ENCODE data around the gene PVALEF.

The PVALEF gene

DNA sequence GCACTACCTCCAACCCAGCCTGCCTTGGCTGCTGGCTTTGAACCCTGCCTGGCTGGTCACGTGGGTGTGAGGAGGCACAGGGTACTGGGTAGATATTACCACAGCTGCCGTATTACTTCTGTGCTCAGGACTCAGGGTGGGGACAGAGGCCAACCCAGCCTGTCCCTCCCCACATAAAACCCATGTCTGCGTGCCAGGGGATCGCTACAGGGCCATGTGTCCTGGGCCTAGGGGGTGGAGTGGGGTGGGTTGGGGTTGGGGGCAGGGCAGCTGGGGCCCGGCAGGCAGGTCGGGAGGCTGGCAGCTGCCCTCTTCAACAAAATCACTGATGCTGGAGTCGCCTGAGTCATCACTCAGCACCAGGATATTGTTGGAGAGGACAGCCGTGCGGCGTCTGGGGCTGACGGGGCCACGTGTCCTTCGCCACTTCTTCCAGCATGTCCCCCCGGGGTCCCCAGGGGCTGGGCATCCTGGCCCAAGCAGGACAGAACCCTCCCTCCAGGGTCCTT lies 39.7 kb upstream of the PVALEF start:
- H3K4me3 Mint-ChIP-seq = no peak overlapping the region
- no peaks in the 10 kb centered on the region for H3K27me3 Mint-ChIP-seq (ENCODE audit: low read depth)
- no peaks in the 10 kb centered on the region for H3K36me3 Mint-ChIP-seq (ENCODE audit: low read depth)
- no peaks in the 10 kb centered on the region for H3K4me1 Mint-ChIP-seq (ENCODE audit: low read depth)
- H3K9me3 Mint-ChIP-seq = no peaks in the 10 kb centered on the region
- no peak for DNase-seq (ENCODE audit: low spot score)
- no peak overlapping the region for H3K27ac Mint-ChIP-seq

DNA sequence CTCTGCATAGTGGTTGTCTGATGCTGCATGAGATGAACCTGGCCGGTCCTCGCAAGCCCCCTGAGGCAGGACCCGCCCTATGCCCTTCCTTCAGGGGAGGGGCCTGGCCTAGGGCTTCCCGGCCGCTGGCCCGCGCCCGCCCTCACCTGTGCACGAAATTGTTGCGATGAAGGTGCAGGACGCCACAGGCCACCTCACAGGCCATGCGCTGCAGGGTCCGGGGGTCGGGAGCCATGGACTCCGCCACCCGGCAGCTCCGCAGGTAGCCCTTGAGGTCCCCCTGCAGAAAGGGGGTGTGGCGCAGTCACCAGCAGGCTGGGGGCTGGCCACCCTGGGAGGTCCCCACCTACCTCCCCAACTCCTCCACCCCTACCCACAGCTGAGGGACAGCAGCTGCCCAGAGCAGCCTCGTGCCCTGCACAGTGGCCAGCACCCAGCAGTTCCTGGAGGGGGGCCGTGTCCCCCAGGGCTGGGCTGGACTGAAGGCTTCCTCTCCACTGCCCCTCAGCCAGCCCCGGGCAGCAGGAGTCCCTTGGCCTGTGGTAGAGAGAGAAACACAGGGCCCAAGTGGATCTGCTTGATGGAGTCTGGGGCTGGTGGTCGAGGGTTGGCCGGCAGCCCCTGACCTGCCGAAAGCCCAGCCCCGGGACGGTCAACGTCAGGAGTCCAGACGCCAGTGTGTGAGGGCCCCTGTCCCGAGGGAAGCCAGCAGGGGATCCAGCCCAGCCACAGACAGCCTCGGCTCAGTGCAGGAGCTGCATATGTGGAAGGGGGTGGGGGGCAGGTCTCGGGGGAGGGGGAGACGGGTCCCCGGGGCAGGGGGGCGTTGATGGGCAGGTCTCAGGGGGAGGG lies 38.8 kb upstream of the PVALEF start:
- no peak overlapping the region for H3K4me3 Mint-ChIP-seq
- H3K36me3 Mint-ChIP-seq (ENCODE audit: low read depth) = no peaks in the 10 kb centered on the region
- H3K9me3 Mint-ChIP-seq = no peaks in the 10 kb centered on the region
- no peaks in the 10 kb centered on the region for H3K27me3 Mint-ChIP-seq (ENCODE audit: low read depth)
- DNase-seq (ENCODE audit: low spot score) = no peak
- H3K4me1 Mint-ChIP-seq (ENCODE audit: low read depth) = no peaks in the 10 kb centered on the region
- H3K27ac Mint-ChIP-seq = no peak overlapping the region

DNA sequence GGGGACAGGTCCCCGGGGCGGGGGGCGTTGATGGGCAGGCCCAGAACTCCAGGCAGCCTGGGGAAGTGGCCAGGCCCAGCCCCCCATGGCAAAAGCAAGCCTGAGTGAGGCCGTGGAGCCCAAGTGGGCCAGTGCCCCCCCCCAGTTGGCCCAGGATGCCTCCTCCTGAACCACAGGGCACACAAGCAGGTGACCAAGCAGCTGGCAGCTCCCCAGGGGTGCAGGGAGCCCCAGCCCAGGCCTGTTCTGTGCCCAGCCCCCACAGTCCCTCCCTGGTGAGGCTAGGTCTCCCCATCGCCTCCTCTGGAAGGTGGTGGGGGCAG lies 38.2 kb upstream of the PVALEF start:
- H3K27me3 Mint-ChIP-seq (ENCODE audit: low read depth) = no peaks in the 10 kb centered on the region
- no peak for DNase-seq (ENCODE audit: low spot score)
- no peak overlapping the region for H3K4me3 Mint-ChIP-seq
- no peaks in the 10 kb centered on the region for H3K9me3 Mint-ChIP-seq
- H3K27ac Mint-ChIP-seq = no peak overlapping the region
- H3K36me3 Mint-ChIP-seq (ENCODE audit: low read depth) = no peaks in the 10 kb centered on the region
- H3K4me1 Mint-ChIP-seq (ENCODE audit: low read depth) = no peaks in the 10 kb centered on the region

DNA sequence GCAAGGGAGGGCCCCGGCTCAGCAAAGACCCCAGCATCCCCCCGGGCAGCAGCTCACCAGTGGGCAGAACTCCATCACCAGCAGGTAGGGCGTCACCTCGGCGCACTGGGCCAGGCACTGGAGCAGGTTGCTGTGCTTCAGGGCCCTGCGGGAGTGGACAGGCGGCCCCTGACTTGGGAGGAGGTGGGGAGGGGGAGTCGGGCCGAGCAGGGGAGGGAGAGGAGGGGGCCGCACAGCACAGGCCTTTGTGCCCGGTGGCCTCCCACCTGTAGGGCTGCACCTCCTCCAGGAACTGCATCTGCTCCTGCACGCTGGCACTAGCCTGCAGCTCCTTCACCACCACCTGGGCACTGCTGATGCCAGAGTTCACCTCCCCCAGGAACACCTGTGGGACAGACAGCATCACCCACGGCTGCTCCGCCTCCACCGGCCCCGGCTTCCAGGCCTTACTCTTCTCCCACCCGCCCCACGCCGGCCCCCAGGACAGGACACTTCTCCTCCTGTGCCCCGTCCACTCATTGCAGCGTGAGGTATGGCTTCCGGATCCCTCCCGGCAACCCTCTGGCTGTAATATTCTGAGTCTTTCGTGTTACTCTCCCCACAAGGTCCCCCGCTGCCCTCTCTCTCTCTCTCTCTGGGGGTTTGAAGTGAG lies 37.7 kb upstream of the PVALEF start:
- no peaks in the 10 kb centered on the region for H3K4me1 Mint-ChIP-seq (ENCODE audit: low read depth)
- H3K9me3 Mint-ChIP-seq = no peaks in the 10 kb centered on the region
- H3K27ac Mint-ChIP-seq = no peak overlapping the region
- no peaks in the 10 kb centered on the region for H3K27me3 Mint-ChIP-seq (ENCODE audit: low read depth)
- H3K36me3 Mint-ChIP-seq (ENCODE audit: low read depth) = no peaks in the 10 kb centered on the region
- no peak for DNase-seq (ENCODE audit: low spot score)
- no peak overlapping the region for H3K4me3 Mint-ChIP-seq

DNA sequence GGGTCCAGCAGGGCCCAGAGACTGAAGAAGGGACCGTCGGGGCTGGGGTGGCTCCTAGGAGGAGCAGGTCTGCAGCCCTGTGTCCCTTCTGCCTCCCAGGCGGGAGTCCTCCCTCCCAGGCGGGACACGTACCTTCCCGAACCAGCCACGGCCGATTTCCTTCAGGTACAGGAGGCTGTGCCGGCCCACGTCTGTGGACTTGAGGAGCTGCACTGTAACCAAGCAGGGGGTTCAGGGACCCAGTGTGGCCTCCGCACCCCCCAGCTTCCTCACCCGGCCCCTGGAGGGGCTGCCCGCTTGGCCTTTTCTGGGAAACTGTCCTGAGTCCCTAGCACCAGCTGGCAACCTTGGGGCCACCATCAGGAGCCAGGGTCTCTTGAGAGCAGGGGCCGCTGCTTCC lies 37.0 kb upstream of the PVALEF start:
- no peak overlapping the region for H3K27ac Mint-ChIP-seq

DNA sequence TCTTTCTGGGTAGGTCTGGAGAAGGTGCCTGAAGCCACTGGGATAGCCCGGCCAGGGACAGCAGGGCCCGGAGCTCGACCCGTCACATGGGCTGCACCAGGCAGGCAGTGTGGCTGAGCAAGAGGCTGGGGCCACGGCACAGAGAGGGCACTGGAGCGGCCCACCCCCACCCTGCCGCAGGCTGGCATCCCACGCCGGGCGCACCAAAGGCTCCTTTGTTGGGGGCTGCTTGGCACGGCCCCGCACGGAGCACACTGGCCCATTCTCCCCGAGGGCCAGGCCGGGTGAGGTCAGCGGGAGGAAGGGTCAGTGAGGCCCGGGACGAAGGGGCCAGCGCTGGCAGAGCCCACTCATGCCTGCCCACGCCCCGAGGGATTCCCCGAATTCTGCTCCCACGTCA lies 36.5 kb upstream of the PVALEF start:
- H3K36me3 Mint-ChIP-seq (ENCODE audit: low read depth) = no peaks in the 10 kb centered on the region
- no peaks in the 10 kb centered on the region for H3K9me3 Mint-ChIP-seq
- no peak overlapping the region for H3K4me3 Mint-ChIP-seq
- no peak overlapping the region for H3K27ac Mint-ChIP-seq
- H3K4me1 Mint-ChIP-seq (ENCODE audit: low read depth) = no peaks in the 10 kb centered on the region
- no peak for DNase-seq (ENCODE audit: low spot score)
- no peaks in the 10 kb centered on the region for H3K27me3 Mint-ChIP-seq (ENCODE audit: low read depth)

More for the DNA sequence above, 37.0 kb upstream of the PVALEF start:
- Mint-ChIP-seq H3K4me3 (no peak overlapping the region), H3K27me3 (ENCODE audit: low read depth) (no peaks in the 10 kb centered on the region), H3K9me3 (no peaks in the 10 kb centered on the region), H3K36me3 (ENCODE audit: low read depth) (no peaks in the 10 kb centered on the region), H3K4me1 (ENCODE audit: low read depth) (no peaks in the 10 kb centered on the region)
- no peak for DNase-seq (ENCODE audit: low spot score)

DNA sequence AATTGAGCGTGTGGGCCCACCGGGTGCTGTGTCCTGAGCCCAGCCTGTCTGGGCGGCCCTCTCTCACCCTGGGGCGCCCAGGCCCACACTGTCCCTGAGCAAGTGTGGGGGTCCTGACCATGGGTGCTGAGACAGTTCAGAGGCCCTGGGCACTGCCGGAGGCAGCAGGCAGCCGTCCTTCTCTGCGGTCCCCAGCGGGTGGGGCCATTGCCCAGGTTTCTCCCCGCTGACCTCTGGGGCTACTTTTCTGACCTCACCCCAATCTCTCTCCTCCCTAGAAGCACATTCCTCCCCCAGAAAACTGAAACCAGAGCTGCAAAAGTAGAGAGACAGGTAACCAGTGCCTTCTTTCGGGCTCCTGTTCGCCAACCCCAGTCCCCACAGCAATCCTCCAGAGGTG lies 36.0 kb upstream of the PVALEF start:
- Mint-ChIP-seq H3K4me3 (no peak overlapping the region), H3K27ac (no peak overlapping the region), H3K27me3 (ENCODE audit: low read depth) (no peaks in the 10 kb centered on the region), H3K36me3 (ENCODE audit: low read depth) (no peaks in the 10 kb centered on the region), H3K9me3 (no peaks in the 10 kb centered on the region), H3K4me1 (ENCODE audit: low read depth) (no peaks in the 10 kb centered on the region)
- DNase-seq (ENCODE audit: low spot score) = no peak

DNA sequence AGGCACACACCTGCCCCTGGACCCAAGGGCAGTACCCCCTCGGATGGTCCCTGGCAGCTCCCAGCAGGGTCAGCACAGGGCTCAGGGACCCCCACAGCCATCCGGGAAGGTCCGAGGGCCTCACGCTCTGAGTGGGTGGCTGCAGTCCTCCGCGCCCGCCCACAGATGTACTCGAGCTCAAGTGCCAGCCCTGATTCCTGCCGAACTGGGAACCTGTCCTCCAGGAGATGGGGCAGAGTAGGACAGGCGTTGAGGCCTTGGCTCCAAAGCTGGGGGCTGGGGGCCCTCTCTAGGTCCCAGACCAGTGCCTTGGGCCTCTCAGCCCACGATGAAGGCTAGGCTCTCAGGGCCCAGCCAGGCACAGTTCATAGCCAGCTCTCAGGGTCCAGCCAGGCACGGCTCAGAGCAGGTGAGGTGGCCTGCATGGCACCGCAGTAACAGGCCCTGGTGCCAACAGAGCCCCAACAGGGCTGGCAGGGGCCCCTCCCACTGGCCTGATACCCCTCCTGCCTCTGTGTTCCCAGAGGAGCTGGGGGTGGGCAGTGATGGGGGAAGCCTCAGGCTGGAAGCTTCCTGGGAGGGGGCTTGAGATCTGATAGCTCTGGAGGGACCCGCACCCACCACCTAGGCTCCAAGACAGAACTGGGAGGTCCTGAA lies 35.5 kb upstream of the PVALEF start:
- no peak for DNase-seq (ENCODE audit: low spot score)
- Mint-ChIP-seq H3K4me1 (ENCODE audit: low read depth) (no peaks in the 10 kb centered on the region), H3K9me3 (no peaks in the 10 kb centered on the region), H3K27ac (no peak overlapping the region), H3K4me3 (no peak overlapping the region), H3K27me3 (ENCODE audit: low read depth) (no peaks in the 10 kb centered on the region), H3K36me3 (ENCODE audit: low read depth) (no peaks in the 10 kb centered on the region)

DNA sequence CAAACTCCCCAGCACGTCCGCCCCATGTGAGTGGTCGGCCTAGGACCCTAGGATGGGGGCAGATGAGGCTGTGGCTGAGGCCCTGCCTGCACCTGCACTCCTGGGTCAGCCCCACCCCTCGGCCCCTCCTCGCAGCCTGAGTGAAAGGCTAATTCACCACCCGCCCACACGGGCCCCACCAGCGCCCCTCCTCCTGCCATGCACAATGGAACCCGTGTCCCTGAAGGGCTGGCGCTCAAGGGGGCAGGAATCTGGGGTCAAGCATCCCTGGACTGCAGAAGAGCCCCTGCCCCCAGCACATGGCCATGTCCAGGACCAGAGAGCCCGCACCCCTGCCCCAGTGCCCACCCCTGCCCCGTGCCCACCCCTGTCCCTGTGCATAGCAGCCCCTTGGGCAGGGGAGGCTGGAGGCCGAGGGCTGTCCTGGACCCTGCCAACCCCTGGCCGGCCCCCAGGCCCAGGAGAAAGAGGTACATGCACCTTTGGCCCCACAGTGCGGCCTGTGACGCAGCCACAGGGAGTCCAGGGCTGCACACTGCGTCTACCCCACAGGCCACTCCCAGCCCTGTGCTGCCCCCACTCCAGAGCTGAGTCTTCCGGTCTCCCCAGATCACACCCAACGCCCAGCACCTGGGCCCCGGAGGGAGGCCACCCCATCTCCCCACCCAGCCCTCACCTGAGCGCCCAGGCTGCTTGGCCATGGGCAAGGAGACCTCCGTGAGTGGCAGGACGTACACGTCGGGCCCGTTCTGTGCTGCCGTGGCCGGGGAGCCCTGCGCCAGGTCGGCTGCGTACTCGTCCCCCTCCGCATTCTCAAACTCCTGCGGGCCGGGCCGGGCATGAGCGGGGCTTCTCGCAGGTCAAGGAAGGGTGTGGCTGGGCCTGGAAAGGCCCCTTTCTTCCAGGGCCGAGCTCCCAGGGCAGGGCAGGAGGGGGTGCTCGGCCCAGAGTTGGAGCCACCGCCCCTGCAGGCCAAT lies 34.6 kb upstream of the PVALEF start:
- Mint-ChIP-seq H3K4me1 (ENCODE audit: low read depth) (no peaks in the 10 kb centered on the region), H3K4me3 (no peak overlapping the region), H3K36me3 (ENCODE audit: low read depth) (no peaks in the 10 kb centered on the region), H3K27ac (no peak overlapping the region), H3K9me3 (no peaks in the 10 kb centered on the region), H3K27me3 (ENCODE audit: low read depth) (no peaks in the 10 kb centered on the region)
- no peak for DNase-seq (ENCODE audit: low spot score)

DNA sequence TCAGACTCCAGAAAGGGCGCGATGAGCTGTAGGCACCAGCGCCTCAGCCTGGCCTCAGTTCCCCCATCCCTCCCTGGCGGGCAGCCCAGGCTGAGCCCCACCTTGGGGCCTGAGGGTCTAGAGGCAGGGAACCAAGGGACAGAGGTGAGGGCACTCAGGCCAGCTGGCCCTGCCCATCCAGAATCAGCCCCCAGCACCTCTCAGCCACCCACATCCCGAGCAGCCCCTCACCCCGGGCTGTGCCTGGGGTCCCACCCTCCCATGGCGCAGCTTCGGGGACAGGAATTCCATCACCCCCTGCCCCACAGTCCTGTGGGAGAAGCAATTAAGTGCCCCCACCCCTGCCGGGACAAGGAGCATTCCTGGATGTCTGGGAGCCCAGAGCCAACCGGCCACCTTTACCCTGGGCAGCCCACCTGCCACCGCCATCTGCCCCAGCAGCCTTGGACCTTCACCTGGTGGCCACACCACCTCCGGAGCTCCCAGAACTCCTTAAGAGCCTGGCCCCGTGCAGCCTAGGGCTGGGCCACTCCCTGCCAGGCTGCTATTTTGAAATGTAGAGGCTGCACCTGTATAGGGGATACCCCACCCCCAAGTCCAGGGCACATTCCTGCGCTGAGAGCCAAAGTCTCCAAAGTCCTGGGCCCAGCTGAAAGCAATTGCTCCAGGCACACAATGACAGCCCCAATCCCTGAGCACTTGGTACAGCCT lies 33.7 kb upstream of the PVALEF start:
- DNase-seq (ENCODE audit: low spot score) = no peak
- Mint-ChIP-seq H3K9me3 (no peaks in the 10 kb centered on the region), H3K4me3 (no peak overlapping the region), H3K4me1 (ENCODE audit: low read depth) (no peaks in the 10 kb centered on the region), H3K27me3 (ENCODE audit: low read depth) (no peaks in the 10 kb centered on the region), H3K36me3 (ENCODE audit: low read depth) (no peaks in the 10 kb centered on the region), H3K27ac (no peak overlapping the region)

DNA sequence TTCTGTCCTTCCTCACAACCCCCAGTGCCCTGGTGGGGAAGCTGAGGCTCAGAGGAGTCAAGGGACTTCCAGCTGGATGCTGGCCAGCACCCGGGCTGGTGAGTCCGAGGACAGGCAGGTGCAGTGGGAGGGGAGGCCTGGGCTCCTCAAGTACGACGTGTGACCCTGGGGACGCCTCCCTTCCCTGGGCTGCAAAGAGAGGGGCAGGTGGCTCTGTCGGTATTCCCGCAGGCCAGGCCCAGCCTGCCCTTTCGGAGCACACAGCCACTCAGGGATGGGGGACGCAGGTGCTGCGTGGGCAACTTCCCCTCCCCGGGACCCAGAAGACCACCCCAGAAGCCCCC lies 33.1 kb upstream of the PVALEF start:
- no peaks in the 10 kb centered on the region for H3K36me3 Mint-ChIP-seq (ENCODE audit: low read depth)
- no peak overlapping the region for H3K27ac Mint-ChIP-seq
- H3K9me3 Mint-ChIP-seq = no peaks in the 10 kb centered on the region
- no peak for DNase-seq (ENCODE audit: low spot score)
- no peak overlapping the region for H3K4me3 Mint-ChIP-seq
- no peaks in the 10 kb centered on the region for H3K27me3 Mint-ChIP-seq (ENCODE audit: low read depth)
- H3K4me1 Mint-ChIP-seq (ENCODE audit: low read depth) = no peaks in the 10 kb centered on the region

DNA sequence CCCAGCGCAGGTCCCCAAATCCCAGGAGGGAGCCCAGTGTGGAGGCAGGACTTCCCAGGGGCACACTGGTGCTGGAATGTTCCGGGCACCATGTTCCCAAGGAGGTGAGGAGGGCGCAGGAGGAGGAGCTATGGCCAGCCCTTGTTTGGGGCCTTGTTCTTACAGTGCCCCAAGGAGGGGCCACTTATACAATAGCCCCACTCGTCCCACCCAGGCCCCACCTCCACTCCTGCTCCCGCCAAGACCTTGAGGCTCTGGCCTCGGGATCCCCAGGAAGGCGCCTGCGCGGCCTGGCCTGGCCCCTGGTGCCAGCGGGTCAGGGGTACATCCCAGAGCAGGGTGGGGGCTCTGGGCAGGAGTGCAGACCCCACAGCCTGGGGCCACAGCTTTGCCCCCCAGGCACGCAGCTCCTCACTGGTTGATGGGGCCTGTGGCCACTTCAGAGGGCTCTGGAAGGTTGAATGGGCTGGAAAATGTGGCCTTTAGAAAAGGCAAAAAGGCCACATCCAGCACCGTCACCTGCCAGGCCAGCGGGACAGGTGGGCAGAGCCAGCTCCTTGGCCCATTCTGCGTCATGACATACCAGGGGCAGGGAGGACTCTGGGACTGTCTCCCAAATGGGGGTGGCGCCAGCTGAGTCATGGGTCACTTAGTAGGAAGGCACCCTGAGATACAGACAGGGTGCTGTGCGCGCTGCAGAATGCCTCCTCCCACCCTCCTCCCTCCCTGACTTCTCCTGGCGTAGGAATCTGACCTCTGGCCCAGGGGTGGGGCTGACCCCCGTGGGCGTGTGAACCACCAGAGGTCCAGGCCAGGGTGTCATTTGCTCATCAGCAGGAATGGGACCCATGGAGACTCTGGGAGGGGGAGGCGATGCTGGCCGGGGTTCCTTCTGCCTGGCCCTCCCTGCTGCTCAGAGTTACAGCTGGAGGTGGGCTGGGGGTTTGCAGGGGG lies 32.3 kb upstream of the PVALEF start:
- Mint-ChIP-seq H3K4me1 (ENCODE audit: low read depth) (no peaks in the 10 kb centered on the region), H3K36me3 (ENCODE audit: low read depth) (no peaks in the 10 kb centered on the region), H3K4me3 (no peak overlapping the region), H3K27me3 (ENCODE audit: low read depth) (no peaks in the 10 kb centered on the region), H3K9me3 (peaks cover 7% of the 10 kb centered on the region), H3K27ac (no peak overlapping the region)
- no peak for DNase-seq (ENCODE audit: low spot score)

Data from T-helper 2 cell treated with Interferon-gamma antibody and Interleukin-4, amounts not matched to agents 5 μg/mL and 100 μg/mL, for 36 hours (primary cell).